HEK293T (cell line): ENCODE results near the gene NR2C1.

ENCODE experiments used
- ELF4 ChIP-seq: fragments of 450-650 bp; IDR thresholded peaks from 2 replicates; pipeline ENCODE4 v1.6.1; 2017; ENCODE audit warnings: antibody characterized with exemption
- NFRKB ChIP-seq: fragments of 450-650 bp; IDR thresholded peaks from 2 replicates; pipeline ENCODE4 v1.6.1; 2016; ENCODE audit warnings: mild to moderate bottlenecking, moderate library complexity

- TF ChIP-seq NFRKB (no peak), ELF4 (no peak)
Observed at GRCh38 chr12:95059984-95060383, 13.4 kb downstream of the NR2C1 start.
